ENCODE results near the gene SLC39A8. TPM values are rescaled to one million over a fixed set of nuclear protein-coding genes. Genes with fewer than 3 reads are reported as not detected.

SLC39A8 gene
- total RNA-seq, 1 donor from 2014 or later: 6.3 TPM

DNA sequence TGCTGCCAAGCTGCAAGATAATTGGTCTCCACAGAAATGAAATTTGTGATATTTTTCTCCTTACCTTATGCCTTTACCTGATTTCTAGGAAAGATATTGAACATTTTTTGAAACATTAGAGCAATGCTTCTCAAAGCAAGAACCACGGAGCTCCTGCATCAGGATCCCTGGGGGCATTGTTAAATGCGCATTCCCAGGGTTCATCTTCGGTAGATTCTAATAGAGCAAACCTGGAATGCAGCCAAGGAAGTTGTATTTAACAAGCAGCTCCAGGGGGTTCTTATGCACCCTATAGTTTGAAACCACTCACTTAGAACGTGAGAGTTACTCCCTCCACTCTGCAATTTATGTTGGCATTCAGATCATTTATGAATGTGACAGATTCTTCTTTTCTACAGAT, 126.2 kb downstream of the SLC39A8 start:
- no peak overlapping the region for H3K9ac ChIP-seq (ENCODE audit: low read depth in 1 of 3, low read length in 3 of 3)
- no peaks in the 10 kb centered on the region for H3K27me3 ChIP-seq (ENCODE audit: control insufficient read depth in 3 of 3, insufficient read depth in 3 of 3, low read length in 3 of 3)
- no peak overlapping the region for H3K4me3 ChIP-seq (ENCODE audit: low read length in 3 of 3)
- H3K27ac ChIP-seq (ENCODE audit: low read depth, low read length): no peak overlapping the region
- H3K36me3 ChIP-seq (ENCODE audit: control insufficient read depth in 3 of 3, insufficient read depth in 3 of 3, low read length in 3 of 3): no peaks in the 10 kb centered on the region
- no peaks in the 10 kb centered on the region for H3K9me3 ChIP-seq (ENCODE audit: control insufficient read depth in 3 of 3, low read length in 3 of 3)
- H3K4me1 ChIP-seq (ENCODE audit: control insufficient read depth in 3 of 3, insufficient read depth in 3 of 3, low read length in 3 of 3): no peaks in the 10 kb centered on the region

DNA sequence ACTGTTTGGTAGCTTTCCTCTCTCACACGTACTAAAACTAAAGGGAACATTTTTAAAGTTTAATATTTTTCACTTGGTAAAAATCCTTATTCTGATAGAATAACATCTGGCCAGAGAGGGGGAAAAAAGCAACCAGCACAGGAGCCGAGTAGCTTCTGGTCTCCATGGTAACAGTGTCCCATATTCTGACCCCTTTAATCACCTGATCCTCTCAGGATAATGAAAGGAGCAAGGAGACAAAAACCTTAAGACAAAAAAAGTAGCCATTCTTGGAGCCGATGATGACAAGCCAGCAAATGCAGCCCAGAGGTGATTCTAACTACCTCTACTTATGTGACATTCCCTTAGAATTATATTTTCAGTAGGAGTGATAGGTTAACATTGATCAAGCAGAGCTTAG, 126.6 kb downstream of the SLC39A8 start:
- H3K27me3 ChIP-seq (ENCODE audit: control insufficient read depth in 3 of 3, insufficient read depth in 3 of 3, low read length in 3 of 3): no peaks in the 10 kb centered on the region

DNA sequence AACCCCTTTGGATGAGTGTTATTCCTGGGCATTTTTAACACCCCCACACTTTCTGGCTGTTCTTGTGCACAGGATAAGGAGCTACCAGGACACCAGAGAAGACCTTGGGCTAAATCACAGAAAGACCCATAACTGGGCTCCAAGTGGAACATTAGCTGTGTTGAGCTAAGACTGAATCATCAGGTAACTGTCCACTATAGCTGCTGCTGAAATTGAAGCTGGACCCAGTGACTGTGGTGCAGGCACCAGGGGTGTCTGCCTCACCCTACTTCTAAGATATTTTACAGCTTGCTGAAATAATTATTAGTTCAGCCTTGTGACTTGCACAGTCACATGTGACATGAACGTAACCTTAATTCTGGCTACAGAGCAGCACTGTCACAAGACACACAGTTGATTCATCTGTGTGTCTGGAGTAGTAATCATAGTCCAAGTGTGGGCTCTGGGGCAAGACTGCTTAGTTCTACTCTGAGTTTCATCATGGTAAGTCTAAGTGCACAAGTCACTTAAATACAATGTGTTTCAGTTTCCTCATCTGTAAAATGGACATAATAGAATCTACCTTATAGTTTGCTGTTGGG, 127.4 kb downstream of the SLC39A8 start:
- Histone ChIP-seq H3K9ac (ENCODE audit: low read depth in 1 of 3, low read length in 3 of 3) (no peak overlapping the region), H3K4me1 (ENCODE audit: control insufficient read depth in 3 of 3, insufficient read depth in 3 of 3, low read length in 3 of 3) (no peaks in the 10 kb centered on the region), H3K9me3 (ENCODE audit: control insufficient read depth in 3 of 3, low read length in 3 of 3) (no peaks in the 10 kb centered on the region), H3K27me3 (ENCODE audit: control insufficient read depth in 3 of 3, insufficient read depth in 3 of 3, low read length in 3 of 3) (no peaks in the 10 kb centered on the region), H3K4me3 (ENCODE audit: low read length in 3 of 3) (no peak overlapping the region), H3K27ac (ENCODE audit: low read depth, low read length) (no peak overlapping the region), H3K36me3 (ENCODE audit: control insufficient read depth in 3 of 3, insufficient read depth in 3 of 3, low read length in 3 of 3) (no peaks in the 10 kb centered on the region)

More for the DNA sequence above, 126.6 kb downstream of the SLC39A8 start:
- H3K27ac ChIP-seq (ENCODE audit: low read depth, low read length): no peak overlapping the region
- H3K4me1 ChIP-seq (ENCODE audit: control insufficient read depth in 3 of 3, insufficient read depth in 3 of 3, low read length in 3 of 3): no peaks in the 10 kb centered on the region
- no peaks in the 10 kb centered on the region for H3K9me3 ChIP-seq (ENCODE audit: control insufficient read depth in 3 of 3, low read length in 3 of 3)
- no peak overlapping the region for H3K9ac ChIP-seq (ENCODE audit: low read depth in 1 of 3, low read length in 3 of 3)
- H3K4me3 ChIP-seq (ENCODE audit: low read length in 3 of 3): no peak overlapping the region
- no peaks in the 10 kb centered on the region for H3K36me3 ChIP-seq (ENCODE audit: control insufficient read depth in 3 of 3, insufficient read depth in 3 of 3, low read length in 3 of 3)

DNA sequence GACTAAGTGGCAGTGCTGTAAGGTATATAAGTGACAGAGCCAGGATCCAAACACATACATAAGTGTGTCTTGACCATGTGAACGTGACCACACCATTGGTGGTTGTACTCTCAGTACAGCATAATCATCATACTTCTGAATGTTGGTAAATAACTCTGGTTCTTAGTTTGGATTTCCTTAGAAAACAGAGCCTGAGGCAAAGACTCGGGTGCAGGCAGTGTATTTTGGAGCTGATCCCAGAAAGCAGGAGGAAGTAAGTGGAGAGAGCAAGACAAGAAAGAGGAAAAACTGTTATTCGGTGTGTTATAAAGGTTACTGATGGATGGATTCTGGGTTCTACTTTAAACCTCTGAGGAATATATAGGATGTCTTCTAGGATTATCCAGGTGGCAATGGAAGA, 127.9 kb downstream of the SLC39A8 start:
- Histone ChIP-seq H3K27me3 (ENCODE audit: control insufficient read depth in 3 of 3, insufficient read depth in 3 of 3, low read length in 3 of 3) (no peaks in the 10 kb centered on the region), H3K9me3 (ENCODE audit: control insufficient read depth in 3 of 3, low read length in 3 of 3) (no peaks in the 10 kb centered on the region), H3K4me1 (ENCODE audit: control insufficient read depth in 3 of 3, insufficient read depth in 3 of 3, low read length in 3 of 3) (no peaks in the 10 kb centered on the region), H3K27ac (ENCODE audit: low read depth, low read length) (no peak overlapping the region), H3K9ac (ENCODE audit: low read depth in 1 of 3, low read length in 3 of 3) (no peak overlapping the region), H3K4me3 (ENCODE audit: low read length in 3 of 3) (no peak overlapping the region), H3K36me3 (ENCODE audit: control insufficient read depth in 3 of 3, insufficient read depth in 3 of 3, low read length in 3 of 3) (no peaks in the 10 kb centered on the region)

DNA sequence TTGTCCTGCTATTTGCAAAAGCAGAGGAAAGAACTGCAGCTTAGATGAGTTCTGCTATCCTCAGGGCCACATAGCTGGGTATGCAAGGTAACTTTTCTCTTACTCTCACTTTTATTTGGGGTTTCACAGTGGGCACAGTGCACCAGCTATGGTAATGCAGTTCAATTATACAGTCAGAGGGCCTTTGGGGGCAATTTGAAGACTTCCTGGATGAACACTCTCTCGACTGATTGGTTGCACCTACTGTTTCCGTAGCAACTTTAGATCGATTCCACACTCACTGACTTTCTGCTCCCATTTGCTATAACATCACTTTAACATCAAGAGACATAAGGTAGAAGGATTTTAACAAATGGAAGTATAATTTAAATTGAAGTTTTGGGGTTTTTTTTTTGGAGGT, 128.6 kb downstream of the SLC39A8 start:
- Histone ChIP-seq H3K36me3 (ENCODE audit: control insufficient read depth in 3 of 3, insufficient read depth in 3 of 3, low read length in 3 of 3) (no peaks in the 10 kb centered on the region), H3K27me3 (ENCODE audit: control insufficient read depth in 3 of 3, insufficient read depth in 3 of 3, low read length in 3 of 3) (no peaks in the 10 kb centered on the region), H3K4me3 (ENCODE audit: low read length in 3 of 3) (no peak overlapping the region), H3K9ac (ENCODE audit: low read depth in 1 of 3, low read length in 3 of 3) (no peak overlapping the region), H3K9me3 (ENCODE audit: control insufficient read depth in 3 of 3, low read length in 3 of 3) (no peaks in the 10 kb centered on the region), H3K4me1 (ENCODE audit: control insufficient read depth in 3 of 3, insufficient read depth in 3 of 3, low read length in 3 of 3) (no peaks in the 10 kb centered on the region), H3K27ac (ENCODE audit: low read depth, low read length) (no peak overlapping the region)

DNA sequence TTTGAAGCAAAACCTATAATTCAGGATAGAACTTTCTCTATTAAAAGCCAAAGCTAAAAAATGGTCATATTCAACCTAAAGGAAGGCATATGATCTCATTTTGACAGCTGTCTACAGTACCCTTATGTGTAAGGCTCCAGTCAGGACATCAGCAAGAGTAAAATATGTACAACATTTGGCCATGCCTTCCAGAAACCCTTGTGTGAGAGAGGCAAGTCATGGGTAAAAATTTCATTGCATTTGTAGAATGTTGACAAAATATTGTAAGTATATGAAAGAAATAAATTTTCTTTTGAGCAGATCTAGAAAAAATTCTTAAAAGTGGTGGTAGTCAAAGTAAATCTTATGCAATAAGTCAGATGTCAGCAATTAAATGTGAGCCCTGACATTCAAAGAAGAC, 132.3 kb downstream of the SLC39A8 start:
- Histone ChIP-seq H3K36me3 (ENCODE audit: control insufficient read depth in 3 of 3, insufficient read depth in 3 of 3, low read length in 3 of 3) (no peaks in the 10 kb centered on the region), H3K4me1 (ENCODE audit: control insufficient read depth in 3 of 3, insufficient read depth in 3 of 3, low read length in 3 of 3) (no peaks in the 10 kb centered on the region), H3K27me3 (ENCODE audit: control insufficient read depth in 3 of 3, insufficient read depth in 3 of 3, low read length in 3 of 3) (no peaks in the 10 kb centered on the region), H3K9me3 (ENCODE audit: control insufficient read depth in 3 of 3, low read length in 3 of 3) (no peaks in the 10 kb centered on the region), H3K27ac (ENCODE audit: low read depth, low read length) (no peak overlapping the region), H3K9ac (ENCODE audit: low read depth in 1 of 3, low read length in 3 of 3) (no peak overlapping the region), H3K4me3 (ENCODE audit: low read length in 3 of 3) (no peak overlapping the region)

Small RNA genes lying within 50 kb of the gene (small RNA-seq; reads per million reads assigned to genes)
- not detected for gene RN7SL728P

Other genes with a start within 250 kb of the SLC39A8 start
- 18.8 TPM for gene NFKB1, start 155.9 kb upstream of the SLC39A8 start, total RNA-seq